DMS 273 (cell line): ENCODE data around the gene EZH2.

Experiments
- DNase-seq: peaks from one replicate; lab custom pipeline; 2025; ENCODE audit not compliant: unreplicated experiment; lab: John Stamatoyannopoulos, UW

EZH2 gene

GRCh38 chr7:148773334-148773733, 110.8 kb downstream of the EZH2 start:
- no peak for DNase-seq

GRCh38 chr7:148772297-148773089, 111.6 kb downstream of the EZH2 start:
- DNase-seq: peak; percentile 83

GRCh38 chr7:148770004-148770403, 114.1 kb downstream of the EZH2 start:
- no peak for DNase-seq

GRCh38 chr7:148763622-148764021, 120.5 kb downstream of the EZH2 start:
- DNase-seq: no peak

- DNase-seq: no peak
Measured at GRCh38 chr7:148761499-148762278, 122.4 kb downstream of the EZH2 start.
